ENCODE data around the gene SEPTIN6.

SEPTIN6 gene

DNA sequence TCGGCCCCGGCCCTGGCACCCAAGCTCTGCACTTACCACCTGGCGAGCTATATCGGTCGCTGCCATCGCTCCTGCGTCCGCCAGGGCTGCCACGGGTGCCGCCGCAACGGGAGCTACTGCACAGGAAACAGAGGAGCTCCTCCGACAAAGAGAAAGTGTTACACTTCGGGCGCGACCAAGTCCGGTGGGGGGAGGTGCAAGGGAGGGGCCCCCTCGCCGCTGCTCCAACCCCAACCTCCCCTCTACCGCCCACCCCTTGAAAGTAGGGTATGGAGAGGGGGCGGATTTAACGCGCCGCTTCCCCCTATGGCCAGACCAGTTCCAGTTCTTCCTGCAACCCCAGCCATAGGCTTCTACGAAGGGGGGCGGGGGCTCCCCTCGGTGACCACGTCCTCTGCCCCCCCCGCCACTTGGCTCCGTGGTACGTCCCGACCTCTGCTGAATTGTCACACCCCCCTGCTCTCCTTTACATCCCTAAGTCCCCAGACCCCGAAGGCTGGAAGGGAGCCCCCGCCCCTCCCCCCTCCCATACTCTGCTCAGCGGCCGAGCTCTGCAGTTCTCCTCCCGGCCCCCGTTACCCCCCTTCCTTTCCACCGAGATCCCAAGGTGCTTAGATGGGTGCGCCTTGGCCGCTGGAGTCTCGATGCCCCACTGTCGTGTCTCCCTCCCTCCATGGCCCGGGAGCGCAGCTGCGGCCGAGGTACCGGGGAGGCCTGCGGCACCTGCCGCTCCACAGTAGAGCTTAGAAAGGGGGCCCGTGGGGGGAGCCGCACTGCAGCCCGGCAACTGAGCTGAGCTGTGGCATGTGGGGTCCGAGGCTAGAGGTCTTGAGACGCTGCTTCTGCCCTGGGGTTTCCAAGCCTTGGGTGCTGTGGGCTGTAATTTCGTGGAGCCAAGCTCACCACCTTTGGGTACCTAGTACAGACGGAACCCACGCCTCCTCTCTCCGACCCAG lies at the start of gene SEPTIN6:
TSS of gene SEPTIN6 (minus strand) at position 129 of the 956 bp plus-strand sequence. CDS start at position 66, 63 bp downstream.
- H3K27me3 Mint-ChIP-seq: no peaks in the 10 kb centered on the region
- peaks cover 52% of the 10 kb centered on the region for H3K4me1 Mint-ChIP-seq
- H3K27ac Mint-ChIP-seq: peak within 1 kb of the TSS; percentile 99
- no peaks in the 10 kb centered on the region for H3K36me3 Mint-ChIP-seq
- no peaks in the 10 kb centered on the region for H3K9me3 Mint-ChIP-seq
- H3K4me3 Mint-ChIP-seq: peak within 1 kb of the TSS; percentile 87
- peak; percentile 85 for ATAC-seq

DNA sequence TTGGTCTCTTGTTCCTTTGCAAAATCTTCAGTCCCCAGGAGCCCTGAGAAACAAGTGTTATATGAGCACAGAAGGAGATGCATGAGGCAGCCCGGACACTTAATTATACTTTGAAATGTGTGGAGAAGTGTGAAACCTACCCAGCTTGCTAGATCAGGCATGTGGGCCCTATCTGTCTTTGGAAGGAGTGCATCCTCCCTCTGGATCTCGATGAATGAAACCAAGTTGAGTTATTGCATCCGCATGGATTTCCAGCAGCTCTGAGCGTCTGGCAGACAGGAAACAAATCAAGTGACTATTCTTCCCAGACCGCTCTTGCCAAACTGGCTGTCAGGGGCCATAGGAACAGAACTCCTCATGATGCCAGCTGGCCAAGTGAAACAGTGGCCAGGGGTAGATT lies 45.8 kb upstream of the SEPTIN6 start:
- H3K9me3 Mint-ChIP-seq: no peaks in the 10 kb centered on the region
- no peak overlapping the region for H3K4me3 Mint-ChIP-seq
- no peak overlapping the region for H3K27ac Mint-ChIP-seq
- H3K4me1 Mint-ChIP-seq: no peaks in the 10 kb centered on the region
- no peaks in the 10 kb centered on the region for H3K36me3 Mint-ChIP-seq
- no peaks in the 10 kb centered on the region for H3K27me3 Mint-ChIP-seq
- ATAC-seq: no peak

DNA sequence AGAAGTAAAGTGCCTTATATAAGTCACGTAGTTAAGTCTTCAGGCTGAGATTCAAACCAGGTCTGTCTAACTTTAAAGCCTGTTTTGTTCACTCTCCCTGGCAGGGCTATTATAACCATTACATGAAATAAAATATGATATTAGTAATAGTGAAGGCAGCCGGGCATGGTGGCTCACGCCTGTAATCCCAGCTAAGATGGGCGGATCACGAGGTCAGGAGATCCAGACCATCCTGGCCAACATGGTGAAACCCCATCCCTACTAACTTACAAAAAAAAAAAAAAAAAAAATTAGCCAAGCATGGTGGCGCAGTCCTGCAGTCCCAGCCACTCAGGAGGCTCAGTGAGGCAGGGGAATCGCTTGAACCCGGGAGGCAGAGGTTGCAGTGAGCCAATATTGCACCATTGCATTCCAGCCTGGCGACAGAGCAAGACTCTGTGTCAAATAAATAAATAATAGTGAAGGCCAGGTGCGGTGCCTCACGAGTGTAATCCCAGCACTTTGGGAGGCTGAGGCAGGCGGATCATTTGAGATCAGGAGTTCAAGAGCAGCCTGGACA lies 43.3 kb upstream of the SEPTIN6 start:
- no peak for ATAC-seq
- H3K4me1 Mint-ChIP-seq: no peaks in the 10 kb centered on the region
- no peaks in the 10 kb centered on the region for H3K36me3 Mint-ChIP-seq
- H3K9me3 Mint-ChIP-seq: no peaks in the 10 kb centered on the region
- H3K4me3 Mint-ChIP-seq: no peak overlapping the region
- no peak overlapping the region for H3K27ac Mint-ChIP-seq
- H3K27me3 Mint-ChIP-seq: no peaks in the 10 kb centered on the region

DNA sequence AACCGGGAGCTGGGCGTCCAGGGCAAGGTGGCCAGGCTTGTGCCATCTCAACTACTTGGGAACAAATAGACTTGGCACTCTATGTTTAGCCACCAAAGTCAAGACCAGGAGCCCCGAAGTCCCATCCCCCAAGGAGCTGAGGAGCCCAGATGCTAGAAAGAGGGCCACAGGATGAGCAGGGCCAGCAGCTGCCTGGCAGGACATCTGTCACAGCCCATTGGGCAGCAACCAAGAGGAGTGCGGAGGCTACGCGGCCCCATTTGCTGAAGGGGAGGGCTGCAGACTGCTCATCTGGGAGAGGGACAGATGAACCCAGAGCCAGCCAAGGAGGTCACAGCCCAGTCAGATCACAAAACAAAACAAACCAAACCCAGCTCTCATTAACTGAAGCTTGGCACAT lies 42.5 kb upstream of the SEPTIN6 start:
- no peaks in the 10 kb centered on the region for H3K36me3 Mint-ChIP-seq
- no peaks in the 10 kb centered on the region for H3K9me3 Mint-ChIP-seq
- ATAC-seq: no peak
- no peaks in the 10 kb centered on the region for H3K4me1 Mint-ChIP-seq
- H3K27me3 Mint-ChIP-seq: no peaks in the 10 kb centered on the region
- no peak overlapping the region for H3K27ac Mint-ChIP-seq
- H3K4me3 Mint-ChIP-seq: no peak overlapping the region

DNA sequence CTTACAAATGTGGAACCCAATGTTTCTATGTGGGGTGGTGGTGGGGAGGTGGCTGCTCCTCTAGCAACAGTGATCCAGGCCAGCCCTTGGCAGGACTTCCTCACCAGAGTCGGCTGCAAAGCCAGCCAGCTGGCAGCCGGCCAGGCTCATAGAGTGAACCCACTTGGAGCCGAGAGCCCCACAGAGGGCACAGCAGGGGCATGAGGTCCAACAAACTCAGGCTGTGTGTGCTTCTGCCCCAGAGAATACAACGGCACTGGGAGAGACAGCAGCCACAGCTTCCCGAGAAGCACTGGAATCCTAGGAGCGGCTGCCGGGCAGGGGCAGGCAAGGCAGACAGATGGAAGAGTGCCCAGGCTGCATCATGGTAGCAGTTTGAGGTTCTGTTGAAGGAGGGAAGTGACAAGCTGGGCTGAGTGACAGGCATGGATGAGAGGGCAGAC lies 42.0 kb upstream of the SEPTIN6 start:
- Mint-ChIP-seq H3K27me3 (no peaks in the 10 kb centered on the region), H3K4me1 (no peaks in the 10 kb centered on the region), H3K27ac (no peak overlapping the region), H3K9me3 (no peaks in the 10 kb centered on the region), H3K36me3 (no peaks in the 10 kb centered on the region), H3K4me3 (no peak overlapping the region)
- ATAC-seq: no peak

DNA sequence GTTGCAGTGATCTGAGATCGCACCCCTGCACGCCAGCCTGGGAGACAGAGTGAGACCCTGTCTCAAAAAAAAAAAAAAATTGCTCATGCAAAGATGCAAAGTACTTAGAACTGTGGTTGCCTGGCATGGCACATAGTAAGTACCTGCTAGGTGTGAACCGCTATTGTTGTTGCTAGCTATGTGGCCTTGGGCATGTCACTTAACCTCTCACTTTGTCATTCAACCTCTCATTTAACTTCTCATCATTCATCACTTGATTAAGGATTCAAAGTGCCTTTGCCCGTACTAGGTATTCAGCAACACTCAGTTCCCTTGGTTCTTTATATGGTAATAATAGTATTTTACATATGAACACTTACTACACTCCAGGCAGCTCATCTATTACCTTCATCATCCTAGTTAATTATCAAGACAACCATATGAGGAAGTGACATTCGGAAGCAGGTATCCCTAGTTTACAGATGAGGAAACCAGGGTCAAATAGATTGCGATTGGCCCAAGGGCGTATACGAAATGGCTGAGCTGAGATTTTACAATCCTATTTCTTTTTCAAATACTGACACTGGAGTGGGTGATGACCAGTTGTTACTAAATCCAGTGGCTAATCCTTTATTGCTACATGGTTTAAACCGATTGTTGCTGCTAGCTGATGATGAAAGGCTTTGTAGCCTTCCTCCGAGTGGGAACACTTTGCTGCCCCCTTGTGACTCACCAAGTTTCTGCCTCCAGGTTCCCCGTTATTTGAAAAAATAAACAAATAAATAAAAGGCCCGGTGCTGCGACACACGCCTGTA lies 36.6 kb upstream of the SEPTIN6 start:
- Mint-ChIP-seq H3K27ac (no peak overlapping the region), H3K4me3 (no peak overlapping the region), H3K27me3 (no peaks in the 10 kb centered on the region), H3K9me3 (no peaks in the 10 kb centered on the region), H3K4me1 (no peaks in the 10 kb centered on the region), H3K36me3 (no peaks in the 10 kb centered on the region)
- ATAC-seq: peak; percentile 45

DNA sequence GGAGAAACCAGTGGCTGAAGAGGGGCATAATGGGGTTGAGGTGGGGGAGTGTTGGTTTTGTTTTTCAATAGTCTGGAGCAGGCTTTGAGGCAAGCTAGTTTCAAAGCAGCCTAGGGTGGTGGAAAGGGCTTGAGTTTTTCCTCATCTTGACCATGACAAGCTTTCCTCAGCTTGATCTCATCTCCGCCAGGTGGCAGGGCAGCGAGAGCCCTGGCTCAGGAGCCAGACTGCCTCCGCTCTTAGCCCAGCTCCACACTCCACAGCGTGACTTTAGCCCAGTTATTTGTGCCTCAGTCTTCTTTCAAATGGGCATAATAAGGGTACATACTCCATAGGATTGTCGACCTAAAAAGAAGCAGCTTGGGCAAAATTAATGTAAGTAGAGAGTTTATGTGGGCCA lies 35.5 kb upstream of the SEPTIN6 start:
- H3K36me3 Mint-ChIP-seq: no peaks in the 10 kb centered on the region

DNA sequence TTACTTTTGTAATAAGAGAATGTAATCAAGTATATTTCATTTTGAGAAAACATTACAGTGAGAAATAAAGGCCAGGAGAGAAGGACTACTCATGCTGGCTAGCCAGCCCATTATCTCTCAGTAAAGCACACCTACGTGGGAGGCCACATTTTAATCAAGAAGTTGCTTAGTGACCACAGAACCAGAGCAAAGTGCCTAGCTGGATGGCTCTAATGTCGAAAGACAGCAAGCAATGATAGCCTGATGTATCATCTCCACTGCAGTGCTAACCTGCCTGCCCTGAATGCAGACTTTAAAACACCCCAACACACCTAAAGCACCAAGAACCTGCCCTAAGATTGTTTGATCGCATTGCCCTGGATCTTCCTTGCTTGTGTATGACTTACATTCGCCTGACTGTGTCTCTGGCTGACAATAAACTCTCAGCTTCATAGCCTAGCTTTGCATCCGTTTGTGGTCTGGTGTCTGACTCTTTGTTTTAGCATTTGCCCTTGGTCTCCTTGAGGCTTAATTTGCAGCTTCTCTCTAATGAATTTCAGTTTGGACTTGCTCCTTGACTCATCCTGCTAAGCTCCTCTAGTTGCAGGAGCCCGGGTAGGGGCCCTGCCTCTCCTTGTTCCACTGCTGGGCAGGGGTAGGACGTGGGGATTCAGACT lies 34.1 kb upstream of the SEPTIN6 start:
- Mint-ChIP-seq H3K4me1 (no peaks in the 10 kb centered on the region), H3K36me3 (no peaks in the 10 kb centered on the region), H3K27ac (no peak overlapping the region), H3K9me3 (no peaks in the 10 kb centered on the region), H3K27me3 (no peaks in the 10 kb centered on the region), H3K4me3 (no peak overlapping the region)
- no peak for ATAC-seq

More for the DNA sequence above, 35.5 kb upstream of the SEPTIN6 start:
- no peaks in the 10 kb centered on the region for H3K27me3 Mint-ChIP-seq
- no peaks in the 10 kb centered on the region for H3K9me3 Mint-ChIP-seq
- H3K4me1 Mint-ChIP-seq: no peaks in the 10 kb centered on the region
- H3K27ac Mint-ChIP-seq: no peak overlapping the region
- no peak overlapping the region for H3K4me3 Mint-ChIP-seq
- ATAC-seq: no peak

DNA sequence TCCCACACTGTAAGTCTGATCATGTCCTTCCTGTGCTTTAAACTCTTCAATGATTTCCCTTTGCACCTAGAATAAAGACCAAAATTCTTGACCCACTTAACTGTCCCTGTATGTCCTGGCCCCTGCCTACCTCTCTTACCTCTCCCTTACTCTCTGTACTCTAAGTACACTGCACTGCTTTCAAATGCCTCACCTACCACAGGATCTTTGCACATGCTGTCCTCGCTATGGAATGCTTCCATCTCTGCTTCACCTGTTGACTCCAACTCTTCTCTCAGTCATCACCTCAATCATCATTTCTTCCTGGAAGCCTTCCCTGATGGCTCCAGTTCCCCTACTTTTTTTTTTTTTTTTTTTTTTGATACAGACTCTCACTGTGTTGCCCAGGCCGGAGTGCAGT lies 29.0 kb upstream of the SEPTIN6 start:
- no peaks in the 10 kb centered on the region for H3K36me3 Mint-ChIP-seq
- no peaks in the 10 kb centered on the region for H3K4me1 Mint-ChIP-seq
- H3K9me3 Mint-ChIP-seq: no peaks in the 10 kb centered on the region
- no peak overlapping the region for H3K27ac Mint-ChIP-seq
- H3K27me3 Mint-ChIP-seq: no peaks in the 10 kb centered on the region
- no peak for ATAC-seq
- no peak overlapping the region for H3K4me3 Mint-ChIP-seq

DNA sequence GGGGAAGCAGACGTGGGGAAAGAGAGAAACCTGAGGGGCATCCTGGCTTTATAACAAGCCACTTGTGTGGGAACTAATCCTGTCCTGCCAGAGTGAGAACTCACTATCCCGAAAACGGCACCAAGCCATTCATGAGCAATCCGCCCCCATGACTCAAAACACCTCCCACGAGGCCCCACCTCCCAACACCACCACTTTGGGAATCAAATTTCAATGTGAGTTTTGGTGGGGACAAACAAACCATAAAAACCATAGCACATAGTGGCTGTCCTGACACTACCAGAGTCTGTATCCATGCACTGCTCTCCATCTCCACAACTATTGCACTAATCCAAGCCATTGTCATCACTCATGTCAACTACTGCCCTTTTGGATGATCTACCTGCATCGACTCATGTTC lies 28.5 kb upstream of the SEPTIN6 start:
- H3K4me1 Mint-ChIP-seq: no peaks in the 10 kb centered on the region
- H3K36me3 Mint-ChIP-seq: no peaks in the 10 kb centered on the region
- H3K4me3 Mint-ChIP-seq: no peak overlapping the region
- no peaks in the 10 kb centered on the region for H3K9me3 Mint-ChIP-seq
- H3K27me3 Mint-ChIP-seq: no peaks in the 10 kb centered on the region
- ATAC-seq: no peak
- H3K27ac Mint-ChIP-seq: no peak overlapping the region

DNA sequence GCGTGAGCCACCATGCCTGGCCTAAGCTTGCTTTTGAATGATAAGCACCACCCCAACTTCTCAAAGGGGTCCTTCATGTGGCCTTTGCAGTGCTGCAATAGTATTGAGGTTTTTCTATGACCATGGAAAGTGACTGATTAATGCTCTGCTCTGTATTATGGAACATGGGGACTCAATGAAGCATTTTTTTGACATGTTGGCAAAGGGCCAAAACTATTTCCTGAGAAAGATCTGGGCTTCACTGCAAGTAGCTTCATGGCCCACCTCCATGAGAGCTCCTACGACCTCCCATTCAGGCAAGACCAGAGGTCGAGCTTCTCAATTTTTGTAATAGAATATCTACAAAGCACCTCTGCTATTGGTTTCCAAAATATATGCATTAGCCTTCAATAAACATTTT lies 16.7 kb upstream of the SEPTIN6 start:
- Mint-ChIP-seq H3K36me3 (no peaks in the 10 kb centered on the region), H3K4me3 (no peak overlapping the region), H3K4me1 (peaks cover 14% of the 10 kb centered on the region), H3K9me3 (no peaks in the 10 kb centered on the region), H3K27ac (no peak overlapping the region), H3K27me3 (no peaks in the 10 kb centered on the region)
- ATAC-seq: no peak

DNA sequence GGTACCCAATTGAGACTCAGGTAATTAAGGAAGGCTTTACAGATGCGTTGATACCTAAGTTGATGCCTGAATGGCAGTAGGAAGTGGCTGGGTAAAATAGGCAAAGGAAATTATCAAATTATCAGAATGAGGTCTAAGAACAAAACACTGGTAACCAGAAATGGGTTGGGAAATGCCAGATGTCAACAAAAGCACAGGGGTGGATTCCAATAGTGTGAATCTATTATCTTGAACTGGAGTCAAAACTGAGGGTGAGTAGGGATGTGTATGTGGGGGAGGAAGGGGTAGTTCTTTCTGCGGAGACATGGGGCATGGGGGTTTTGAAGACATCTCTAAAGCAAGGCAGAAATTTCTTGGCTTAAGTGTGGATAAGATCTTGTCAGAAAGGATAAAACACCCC lies 16.0 kb upstream of the SEPTIN6 start:
- ATAC-seq: no peak
- H3K4me1 Mint-ChIP-seq: peaks cover 16% of the 10 kb centered on the region
- no peaks in the 10 kb centered on the region for H3K9me3 Mint-ChIP-seq
- H3K4me3 Mint-ChIP-seq: no peak overlapping the region
- H3K36me3 Mint-ChIP-seq: no peaks in the 10 kb centered on the region
- H3K27me3 Mint-ChIP-seq: no peaks in the 10 kb centered on the region
- H3K27ac Mint-ChIP-seq: no peak overlapping the region

DNA sequence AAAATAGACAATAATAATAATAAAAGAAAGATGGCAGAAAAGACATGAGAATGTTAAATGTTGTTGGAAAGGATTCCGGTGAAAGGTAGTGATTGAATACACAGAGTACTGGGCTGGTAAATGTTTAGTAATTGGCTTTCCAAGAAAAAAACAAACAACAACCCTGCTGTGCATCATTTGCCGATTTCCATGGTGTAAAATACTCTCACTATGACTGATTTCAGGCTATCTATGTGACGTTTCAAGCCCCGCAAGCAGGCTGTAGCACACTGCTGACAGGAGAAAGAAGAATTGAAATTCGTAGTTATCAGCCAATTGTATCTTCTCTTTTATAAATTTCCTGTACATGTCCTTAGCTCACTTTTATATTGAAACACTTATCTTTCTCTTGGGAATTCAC lies 13.6 kb upstream of the SEPTIN6 start:
- no peaks in the 10 kb centered on the region for H3K9me3 Mint-ChIP-seq
- H3K27ac Mint-ChIP-seq: no peak overlapping the region
- H3K27me3 Mint-ChIP-seq: no peaks in the 10 kb centered on the region
- peak; percentile 56 for ATAC-seq
- H3K4me1 Mint-ChIP-seq: peaks cover 12% of the 10 kb centered on the region
- no peaks in the 10 kb centered on the region for H3K36me3 Mint-ChIP-seq
- H3K4me3 Mint-ChIP-seq: no peak overlapping the region

DNA sequence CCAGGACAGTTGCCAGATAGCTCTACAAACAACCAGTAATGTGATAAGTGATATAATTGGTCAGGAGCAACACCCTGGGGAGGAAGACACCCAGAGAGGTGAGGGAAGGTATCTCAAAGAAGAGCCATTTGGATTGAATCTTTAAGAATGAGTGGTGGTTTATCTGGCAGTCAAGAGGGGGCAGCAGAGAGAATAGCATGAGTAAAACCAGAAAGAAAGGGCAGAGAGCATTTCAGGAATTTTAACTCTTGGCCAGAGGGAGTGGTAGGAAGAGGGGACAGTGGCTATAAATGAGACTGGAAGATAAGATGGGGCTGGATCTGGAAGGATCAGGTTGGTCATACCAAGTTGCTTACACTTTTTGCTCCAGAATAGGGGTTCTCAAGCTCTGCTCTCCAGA lies 5.9 kb upstream of the SEPTIN6 start:
- no peak for ATAC-seq
- H3K9me3 Mint-ChIP-seq: no peaks in the 10 kb centered on the region
- no peak overlapping the region for H3K27ac Mint-ChIP-seq
- no peak overlapping the region for H3K4me3 Mint-ChIP-seq
- no peaks in the 10 kb centered on the region for H3K27me3 Mint-ChIP-seq
- H3K4me1 Mint-ChIP-seq: peaks cover 42% of the 10 kb centered on the region
- no peaks in the 10 kb centered on the region for H3K36me3 Mint-ChIP-seq

DNA sequence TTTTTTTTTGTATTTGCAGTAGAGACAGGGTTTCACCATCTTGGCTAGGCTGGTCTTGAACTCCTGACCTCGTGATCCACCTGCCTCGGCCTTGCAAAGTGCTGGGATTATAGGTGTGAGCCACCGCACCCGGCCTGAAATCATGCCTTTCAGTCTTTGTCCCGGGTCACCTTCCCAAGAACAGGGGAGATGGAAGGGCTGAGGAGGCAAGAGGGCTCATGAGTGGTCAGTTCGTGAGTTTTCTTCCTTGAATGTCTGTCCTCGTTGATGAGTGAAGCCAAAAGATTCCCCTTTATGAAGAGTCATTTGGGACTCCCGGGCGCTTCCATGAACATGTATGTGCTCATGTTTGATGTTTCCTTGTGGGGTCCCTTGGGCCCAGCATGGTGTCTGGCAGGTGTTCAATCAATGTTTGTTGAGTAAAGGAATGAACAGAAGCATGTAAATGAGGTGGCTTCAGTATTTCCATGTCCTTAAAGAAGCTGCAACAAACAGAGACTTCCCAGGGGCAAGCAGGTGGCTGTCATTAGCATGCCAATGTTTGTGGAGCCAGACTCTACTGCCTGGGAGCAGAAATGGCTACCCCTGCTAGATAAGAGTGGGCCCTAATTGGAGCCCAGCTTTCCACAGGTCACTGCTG lies 3.4 kb upstream of the SEPTIN6 start:
- no peaks in the 10 kb centered on the region for H3K36me3 Mint-ChIP-seq
- peaks cover 47% of the 10 kb centered on the region for H3K4me1 Mint-ChIP-seq
- H3K4me3 Mint-ChIP-seq: peak overlapping the region; percentile 23
- H3K9me3 Mint-ChIP-seq: no peaks in the 10 kb centered on the region
- no peak overlapping the region for H3K27ac Mint-ChIP-seq
- no peak for ATAC-seq
- H3K27me3 Mint-ChIP-seq: no peaks in the 10 kb centered on the region

All from stimulated activated memory B cell treated with anti-CD40 and anti-IgM and Interleukin-4, amounts not matched to agents 10 μg/mL and 1 μg/mL and 100 μg/mL, for 72 hours (primary cell).